Adrenal gland (tissue), 12 donors: Measurements from ENCODE around the gene NAPA. TPM values are rescaled to one million over a fixed set of nuclear protein-coding genes. Genes with fewer than 3 reads are reported as not detected.
A peak's percentile ranks its signal among the peaks of the same experiment; 100 is the strongest.

Source experiments
- DNase-seq, 7 donors: peaks; one replicate each; pipeline ENCODE4 v3.0.0-alpha.2; 2019 to 2020
- H3K27ac ChIP-seq, 5 donors: fragments of 200-600 bp; sonication (generic) in 4 of 5; 1 replicate in 3 of 5; 2 replicates in 2 of 5; pipeline versions ENCODE4 v1.5.1 to v1.8.0; 2016 to 2020; ENCODE audit warnings: mild to moderate bottlenecking in 1 of 5
- H3K27me3 ChIP-seq: fragments of 200-600 bp; 2 replicates; pipeline ENCODE4 v1.8.0; 2021
- H3K36me3 ChIP-seq, 2 donors: fragments of 200-600 bp; replicated peaks in 1 of 2; 1 replicate in 1 of 2; 2 replicates in 1 of 2; pipeline versions ENCODE4 v1.5.1 to v1.8.0; 2018 to 2022
- H3K4me1 ChIP-seq, 2 donors: fragments of 200-600 bp; replicated peaks in 1 of 2; 1 replicate in 1 of 2; 2 replicates in 1 of 2; pipeline versions ENCODE4 v1.5.1 to v1.8.0; 2018 to 2021
- H3K4me3 ChIP-seq, 4 donors: fragments of 200-600 bp; sonication (generic) in 3 of 4; one replicate each; pipeline ENCODE4 v1.5.1; 2016 to 2018
- H3K9me3 ChIP-seq, 3 donors: fragments of 200-600 bp; sonication (generic) in 1 of 3; replicated peaks in 1 of 3; 1 replicate in 2 of 3; 2 replicates in 1 of 3; pipeline versions ENCODE4 v1.5.1 to v1.8.0; 2016 to 2021
- CTCF ChIP-seq, 6 experiments: fragments of 450-650 bp in 4 of 6; fragments of 200-600 bp in 2 of 6; sonication (generic) in 1 of 6; IDR thresholded peaks; 1 replicate in 5 of 6; 2 replicates in 1 of 6; pipeline versions ENCODE4 v1.5.1 to v1.8.0; 2016 to 2021; ENCODE audit warnings: antibody characterized with exemption in 6 of 6, mild to moderate bottlenecking in 2 of 6, moderate library complexity in 1 of 6
- POLR2A ChIP-seq, 2 donors: fragments of 450-650 bp; IDR thresholded peaks; one replicate each; pipeline ENCODE4 v1.6.1; 2017; ENCODE audit warnings: antibody characterized with exemption in 2 of 2, mild to moderate bottlenecking in 2 of 2, moderate library complexity in 1 of 2
- WGBS, 4 donors: extraction: QIAGEN DNeasy Blood & Tissue Kit in 2 of 4; methylation state at CpG; one replicate each; pipeline versions ENCODE4 v1.1.5 to v1.1.7; 2013 to 2017; 5-methylcytosine and 5-hydroxymethylcytosine counted together
- intact Hi-C, 2 donors: fragments of 100-400 bp; cut with DNase I; formaldehyde crosslinking; loops; one replicate each; pipeline versions ENCODE4 v1.14.1 to v1.15.0; 2022 to 2023
- polyA plus RNA-seq, 3 donors: library from polyadenylated mRNA; stranded (reverse); fragments of 200-250 nt in 2 of 3; fragments of 350-450 nt in 1 of 3; fragmentation: Illumina TruSeq in 1 of 3; extraction: RNeasy Lipid Tissue Mini Kit (QIAGEN cat#74804) in 1 of 3; gene quantifications; one replicate each; pipeline ENCODE4 v1.2.3, GENCODE V29; 2013 to 2014
- total RNA-seq, 9 donors: library from RNA; depleted of rRNA in 4 of 9; stranded (reverse); fragments of >200 nt in 4 of 9; fragments of 120-200 nt in 1 of 9; fragmentation: NEBNext Ultra II Directional in 1 of 9; extraction: Animal tissue kit (Norgen Biotek cat#: 25700) in 1 of 9; gene quantifications; one replicate each; pipeline versions ENCODE4 v1.1.0 to v1.2.4, GENCODE V29; 2013 to 2023
- donor health status: healthy with polysubstance abuse.
- donor health status: Bipolar disorder and iron deficiency.
- donor health status: DM: yes; HTN: yes; CAD: no.
- donor health status: DM: no; HTN: no; CAD: no.
- donor health status: DM: no; HTN: no; CAD: no.
- donor health status: DM: yes; HTN: yes; CAD: no.

NAPA gene
- total and polyA plus RNA-seq, 12 donors = 122 to 481 (median 254) TPM

GRCh38 chr19:47511128-47511517 lies 3.7 kb downstream of the NAPA start:
- 17 to 34% (median 28%) methylated on average over 1 to 6 of the region's 6 CpGs for WGBS, 4 donors
- peaks cover 76 to 77% of the 10 kb centered on the region in 2 donors for H3K4me1 ChIP-seq

GRCh38 chr19:47510516-47511127 lies 4.2 kb downstream of the NAPA start:
- Histone ChIP-seq H3K27ac (peak overlapping the region; percentile 18 to 100 (median 87)), H3K4me1 (peaks cover 75 to 79% of the 10 kb centered on the region in 2 donors), H3K4me3 (peak overlapping the region in 1 of 4 donors; percentile 23), H3K36me3 (no peaks in the 10 kb centered on the region), H3K27me3 (no peaks in the 10 kb centered on the region), H3K9me3 (no peaks in the 10 kb centered on the region)
- intact Hi-C loops = loop anchor here in 1 of 2 donors (10.0 kb wide), 1 partner anchor 184 kb away; no protein-coding TSS in a partner anchor
- TF ChIP-seq POLR2A (IDR thresholded peaks at IDR 0.05) = no peak
- TF ChIP-seq CTCF (IDR thresholded peaks at IDR 0.05) = no peak
- WGBS, 4 donors = 36 to 43% (median 41%) methylated on average over 10 to 12 of the region's 12 CpGs
- peak in 1 of 7 donors; percentile 23 for DNase-seq

More at GRCh38 chr19:47511128-47511517, 3.7 kb downstream of the NAPA start:
- Histone ChIP-seq H3K36me3 (no peaks in the 10 kb centered on the region), H3K27me3 (no peaks in the 10 kb centered on the region), H3K9me3 (no peaks in the 10 kb centered on the region), H3K4me3 (peak overlapping the region in 1 of 4 donors; percentile 23), H3K27ac (peak overlapping the region; percentile 49 to 100 (median 87))
- intact Hi-C loops = loop anchor here in 1 of 2 donors (10.0 kb wide), 1 partner anchor 184 kb away; no protein-coding TSS in a partner anchor
- peak; percentile 72 to 93 (median 92) for DNase-seq
- peak in 1 of 2 donors; percentile 80 for TF ChIP-seq POLR2A (IDR thresholded peaks at IDR 0.05)
- TF ChIP-seq CTCF (IDR thresholded peaks at IDR 0.05) = no peak

GRCh38 chr19:47509973-47510372 lies 4.9 kb downstream of the NAPA start:
- Histone ChIP-seq H3K27ac (peak overlapping the region; percentile 49 to 100 (median 87)), H3K27me3 (no peaks in the 10 kb centered on the region), H3K4me1 (peaks cover 73 to 83% of the 10 kb centered on the region in 2 donors), H3K36me3 (no peaks in the 10 kb centered on the region), H3K9me3 (no peaks in the 10 kb centered on the region), H3K4me3 (no peak overlapping the region)
- WGBS, 4 donors = 23 to 39% (median 32%) methylated on average over 5 to 8 of the region's 8 CpGs
- TF ChIP-seq POLR2A (IDR thresholded peaks at IDR 0.05) = peak in 1 of 2 donors; percentile 37
- no peak for TF ChIP-seq CTCF (IDR thresholded peaks at IDR 0.05)
- intact Hi-C loops = loop anchor here in 1 of 2 donors (10.0 kb wide), 1 partner anchor 185 kb away; no protein-coding TSS in a partner anchor
- DNase-seq = peak; percentile 67 to 85 (median 80)

GRCh38 chr19:47509170-47509847 lies 5.6 kb downstream of the NAPA start:
- peak in 2 of 7 donors; percentile 21 to 31 for DNase-seq
- Histone ChIP-seq H3K27me3 (no peaks in the 10 kb centered on the region), H3K9me3 (no peaks in the 10 kb centered on the region), H3K36me3 (peaks cover 0 to under 1% of the 10 kb centered on the region in 2 donors), H3K27ac (peak overlapping the region; percentile 49 to 100 (median 87)), H3K4me3 (no peak overlapping the region), H3K4me1 (peaks cover 73 to 85% of the 10 kb centered on the region in 2 donors)
- 68 to 74% (median 70%) methylated on average over 20 of the region's 20 CpGs for WGBS, 4 donors
- intact Hi-C loops = no loop called here
- TF ChIP-seq POLR2A (IDR thresholded peaks at IDR 0.05) (no peak), CTCF (IDR thresholded peaks at IDR 0.05) (no peak)
